GM13976 (cell line): ENCODE measurements around the gene ETS1.

Source experiments
- DNase-seq: peaks from one replicate; pipeline ENCODE4 v3.0.0; 2012; ENCODE audit warnings: low spot score
- CTCF ChIP-seq: IDR thresholded peaks from 2 replicates; pipeline ENCODE4 v1.5.1; 2012; ENCODE audit warnings: borderline replicate concordance, mild to moderate bottlenecking; ENCODE audit not compliant: insufficient read depth; ENCODE audit errors: extremely low read depth, missing control alignments, control extremely low read depth
- in situ Hi-C: fragments of 300-500 bp; cut with MboI; formaldehyde crosslinking; loops from one replicate; pipeline ENCODE4 v1.12.0; 2022; ENCODE audit warnings: low sequenced_read_pairs, mixed read lengths, inconsistent platforms; ENCODE audit not compliant: unreplicated experiment

The ETS1 gene

GRCh38 chr11:128501632-128502549, 85.5 kb downstream of the ETS1 start:
- no peak for DNase-seq

GRCh38 chr11:128501008-128501407, 86.3 kb downstream of the ETS1 start:
- DNase-seq: no peak
- in situ Hi-C loops: no loop called here
- TF ChIP-seq CTCF: no peak

More at GRCh38 chr11:128501632-128502549, 85.5 kb downstream of the ETS1 start:
- no peak for TF ChIP-seq CTCF
- in situ Hi-C loops: no loop called here

- DNase-seq: no peak
- in situ Hi-C loops: no loop called here
- no peak for TF ChIP-seq CTCF
Observed at GRCh38 chr11:128500493-128500892, 86.9 kb downstream of the ETS1 start.

- TF ChIP-seq CTCF: no peak
- no peak for DNase-seq
- in situ Hi-C loops: no loop called here
Observed at GRCh38 chr11:128499613-128500253, 87.6 kb downstream of the ETS1 start.

GRCh38 chr11:128498721-128499245, 88.6 kb downstream of the ETS1 start:
- no peak for TF ChIP-seq CTCF
- DNase-seq: no peak
- in situ Hi-C loops: no loop called here

GRCh38 chr11:128497776-128498095, 89.6 kb downstream of the ETS1 start:
- DNase-seq: no peak
- TF ChIP-seq CTCF: no peak
- in situ Hi-C loops: no loop called here
